HEK293 (cell line): ENCODE data around the gene ZNF446.

Experiments
- CTCF ChIA-PET: fragments of 350-600 bp; formaldehyde crosslinking; extraction: SDS; loops from one replicate; lab custom pipeline; 2021; ENCODE audit warnings: antibody characterized with exemption; lab: Yijun Ruan, JAX
- POLR2A ChIA-PET: fragments of 300-600 bp; formaldehyde crosslinking; extraction: SDS; loops from one replicate; lab custom pipeline; 2020; ENCODE audit warnings: antibody characterized with exemption, inconsistent platforms; lab: Yijun Ruan, JAX
- H3K27ac ChIP-seq: fragments of 200-500 bp; sonication (Bioruptor generic); 2 replicates; pipeline ENCODE4 v1.5.1; 2014; ENCODE audit warnings: low read depth, low read length, control low read depth, inconsistent platforms; ENCODE audit errors: extremely low read depth
- H3K36me3 ChIP-seq, 2 experiments: fragments of 200-500 bp in 1 of 2; sonication (Bioruptor generic) in 1 of 2; 1 replicate in 1 of 2; 2 replicates in 1 of 2; pipeline ENCODE4 v1.5.1; 2014 to 2017; ENCODE audit warnings: inconsistent platforms in 2 of 2, low read length in 2 of 2; ENCODE audit not compliant: control insufficient read depth in 2 of 2, insufficient read depth in 1 of 2
- H3K4me1 ChIP-seq: fragments of 200-500 bp; sonication (Bioruptor generic); 2 replicates; pipeline ENCODE4 v1.5.1; 2014; ENCODE audit warnings: mild to moderate bottlenecking, low read length, inconsistent platforms; ENCODE audit not compliant: control insufficient read depth, insufficient read depth
- H3K4me3 ChIP-seq: 2 replicates; pipeline ENCODE4 v1.5.1; 2011; ENCODE audit warnings: low read depth, mild to moderate bottlenecking, control low read depth, low read length, moderate library complexity
- H3K9me3 ChIP-seq: fragments of 200-500 bp; sonication (Bioruptor generic); 2 replicates; pipeline ENCODE4 v1.5.1; 2014; ENCODE audit warnings: low read depth, low read length, inconsistent platforms; ENCODE audit not compliant: control insufficient read depth, insufficient read depth
- BCL11B ChIP-seq: fragments of 450-650 bp; formaldehyde crosslinking; IDR thresholded peaks from 2 replicates; pipeline ENCODE4 v1.5.1; 2016; ENCODE audit warnings: low read depth, missing biosample characterization, missing genetic modification characterization
- MZF1 ChIP-seq: fragments of 450-650 bp; formaldehyde crosslinking; IDR thresholded peaks from 2 replicates; pipeline ENCODE4 v1.5.1; 2017; ENCODE audit warnings: missing biosample characterization, missing genetic modification characterization, borderline replicate concordance
- OSR2 ChIP-seq: fragments of 450-650 bp; formaldehyde crosslinking; IDR thresholded peaks from 2 replicates; pipeline ENCODE4 v1.5.1; 2016; ENCODE audit warnings: missing biosample characterization, missing genetic modification characterization
- PRDM1 ChIP-seq: fragments of 450-650 bp; formaldehyde crosslinking; IDR thresholded peaks from 2 replicates; pipeline ENCODE4; 2016; ENCODE audit warnings: missing biosample characterization, missing genetic modification characterization
- YY1 ChIP-seq: fragments of 450-650 bp; formaldehyde crosslinking; IDR thresholded peaks from 2 replicates; pipeline ENCODE4 v1.5.1; 2018; ENCODE audit warnings: missing biosample characterization, missing genetic modification characterization
- ZBTB17 ChIP-seq: fragments of 450-650 bp; formaldehyde crosslinking; IDR thresholded peaks from 2 replicates; pipeline ENCODE4 v1.5.1; 2016; ENCODE audit warnings: missing biosample characterization, missing genetic modification characterization
- ZBTB26 ChIP-seq: fragments of 450-650 bp; formaldehyde crosslinking; optimal IDR thresholded peaks from 2 replicates; pipeline ENCODE3; 2016; ENCODE audit warnings: missing biosample characterization, mild to moderate bottlenecking, missing genetic modification characterization
- ZEB2 ChIP-seq: fragments of 450-650 bp; formaldehyde crosslinking; IDR thresholded peaks from 2 replicates; pipeline ENCODE4 v1.5.1; 2016; ENCODE audit warnings: missing biosample characterization, missing genetic modification characterization
- ZFP3 ChIP-seq: fragments of 450-650 bp; formaldehyde crosslinking; IDR thresholded peaks from 2 replicates; pipeline ENCODE4 v1.5.1; 2016; ENCODE audit warnings: low read depth, missing biosample characterization, missing genetic modification characterization
- ZFP41 ChIP-seq: fragments of 450-650 bp; formaldehyde crosslinking; IDR thresholded peaks from 2 replicates; pipeline ENCODE4 v1.5.1; 2016; ENCODE audit warnings: missing biosample characterization, missing genetic modification characterization, borderline replicate concordance
- ZNF114 ChIP-seq: fragments of 450-650 bp; formaldehyde crosslinking; IDR thresholded peaks from 2 replicates; pipeline ENCODE4 v1.5.0; 2017; ENCODE audit warnings: missing biosample characterization, missing genetic modification characterization
- ZNF121 ChIP-seq: fragments of 450-650 bp; formaldehyde crosslinking; IDR thresholded peaks from 2 replicates; pipeline ENCODE4 v1.5.1; 2016; ENCODE audit warnings: missing biosample characterization, missing genetic modification characterization
- ZNF16 ChIP-seq: fragments of 450-650 bp; formaldehyde crosslinking; IDR thresholded peaks from 2 replicates; pipeline ENCODE4 v1.5.1; 2016; ENCODE audit warnings: low read depth, missing biosample characterization, missing genetic modification characterization
- ZNF174 ChIP-seq: fragments of 450-650 bp; formaldehyde crosslinking; IDR thresholded peaks from 2 replicates; pipeline ENCODE4 v1.5.0; 2017; ENCODE audit warnings: missing biosample characterization, mild to moderate bottlenecking, missing genetic modification characterization
- ZNF175 ChIP-seq: fragments of 450-650 bp; formaldehyde crosslinking; IDR thresholded peaks from 2 replicates; pipeline ENCODE4 v1.5.1; 2016; ENCODE audit warnings: missing biosample characterization, missing genetic modification characterization
- ZNF335 ChIP-seq: fragments of 450-650 bp; formaldehyde crosslinking; conservative IDR thresholded peaks from 2 replicates; pipeline ENCODE4 v1.5.1; 2016; ENCODE audit warnings: missing biosample characterization, missing genetic modification characterization
- ZNF514 ChIP-seq: fragments of 450-650 bp; formaldehyde crosslinking; IDR thresholded peaks from 2 replicates; pipeline ENCODE4 v1.5.1; 2016; ENCODE audit warnings: missing biosample characterization, missing genetic modification characterization
- ZNF544 ChIP-seq: fragments of 450-650 bp; formaldehyde crosslinking; IDR thresholded peaks from 2 replicates; pipeline ENCODE4 v1.5.0; 2017; ENCODE audit warnings: missing biosample characterization, missing genetic modification characterization
- ZNF664 ChIP-seq: fragments of 450-650 bp; formaldehyde crosslinking; IDR thresholded peaks from 2 replicates; pipeline ENCODE4 v1.5.1; 2016; ENCODE audit warnings: missing biosample characterization, missing genetic modification characterization
- ZNF701 ChIP-seq: fragments of 450-650 bp; formaldehyde crosslinking; IDR thresholded peaks from 2 replicates; pipeline ENCODE4 v1.5.1; 2016; ENCODE audit warnings: missing biosample characterization, missing genetic modification characterization
- ZNF707 ChIP-seq: fragments of 450-650 bp; formaldehyde crosslinking; IDR thresholded peaks from 2 replicates; pipeline ENCODE4 v1.5.1; 2016; ENCODE audit warnings: missing biosample characterization, missing genetic modification characterization
- ZNF785 ChIP-seq: fragments of 450-650 bp; formaldehyde crosslinking; IDR thresholded peaks from 2 replicates; pipeline ENCODE4 v1.5.1; 2016; ENCODE audit warnings: missing biosample characterization, missing genetic modification characterization
- TF ChIP-seq, protein P1 (sequence below): fragments of 450-650 bp; formaldehyde crosslinking; IDR thresholded peaks from 2 replicates; pipeline ENCODE4 v1.5.1; 2016; ENCODE audit warnings: missing biosample characterization, missing genetic modification characterization
- TF ChIP-seq, protein P2 (sequence below): fragments of 450-650 bp; formaldehyde crosslinking; IDR thresholded peaks from 2 replicates; pipeline ENCODE4 v1.5.1; 2016; ENCODE audit warnings: missing biosample characterization, missing genetic modification characterization
- TF ChIP-seq, protein P3 (sequence below): fragments of 450-650 bp; formaldehyde crosslinking; IDR thresholded peaks from 2 replicates; pipeline ENCODE4 v1.5.1; 2016; ENCODE audit warnings: missing biosample characterization, missing genetic modification characterization

Gene ZNF446

GRCh38 chr19:58477130-58477529 is 978 bp downstream of the ZNF446 start:
- CTCF ChIA-PET = no interaction called here
- Histone ChIP-seq H3K9me3 (no peaks in the 10 kb centered on the region), H3K4me3 (no peak overlapping the region; the same call in 1 of the 2 replicates), H3K36me3 (peaks cover 12 to 56% of the 10 kb centered on the region in 2 experiments)
- POLR2A ChIA-PET = interaction anchor here (1.0 to 1.5 kb wide), 3 partner anchors 26 to 114 kb away, joined by 4 read pairs; partner anchors contain the start of genes ZBTB45, ZNF324B and ZNF497
- TF ChIP-seq MZF1 (no peak), ZEB2 (tag by site-specific recombination) (no peak)
- TF ChIP-seq, all 188 proteins: peak for 0
- Histone ChIP-seq H3K27ac (peak overlapping the region; percentile 69; the same call in 1 of the 2 replicates), H3K4me1 (peaks cover 7% of the 10 kb centered on the region; the same call in 1 of the 2 replicates)

- H3K4me1 ChIP-seq = peaks cover 7% of the 10 kb centered on the region; the same call in 1 of the 2 replicates
- no peak overlapping the region for H3K4me3 ChIP-seq
- H3K36me3 ChIP-seq = peaks cover 10 to 51% of the 10 kb centered on the region in 2 experiments
- no peak overlapping the region for H3K27ac ChIP-seq
- H3K9me3 ChIP-seq = no peaks in the 10 kb centered on the region
- ChIA-PET CTCF (interaction anchor here (0.6 kb wide), 1 partner anchor 32 kb away, joined by 3 read pairs; no protein-coding TSS in a partner anchor), POLR2A (interaction anchor here (1.0 to 1.5 kb wide), 3 partner anchors 26 to 115 kb away, joined by 4 read pairs; partner anchors contain the start of genes ZBTB45, ZNF324B and ZNF497)
- no peak for TF ChIP-seq PRDM1
- no peak for TF ChIP-seq ZNF174
- TF ChIP-seq OSR2 (tag by site-specific recombination) = no peak
- no peak for TF ChIP-seq ZNF121 (tag by site-specific recombination)
- TF ChIP-seq YY1 (tag by site-specific recombination) = no peak
Measured at GRCh38 chr19:58477871-58478270, 1.7 kb downstream of the ZNF446 start.

DNA sequence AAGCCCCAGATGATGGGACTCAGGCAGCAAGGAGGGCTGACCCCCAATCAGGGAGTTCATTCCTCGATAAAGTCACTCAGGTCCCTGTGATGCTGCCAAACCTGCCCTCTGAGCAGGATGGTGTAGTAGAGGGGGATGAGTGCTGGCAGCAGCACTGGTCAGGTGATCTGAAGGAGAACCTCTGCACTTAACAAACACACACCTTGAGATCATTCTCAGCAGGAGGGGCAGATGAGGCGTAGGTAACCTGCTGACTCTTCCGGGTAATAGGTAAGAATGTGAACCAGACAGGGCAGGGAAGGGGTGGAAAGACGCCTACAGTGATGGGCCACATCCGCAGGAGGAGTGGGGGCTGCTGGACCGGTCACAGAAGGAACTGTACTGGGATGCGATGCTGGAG is 3.2 kb downstream of the ZNF446 start:
- Histone ChIP-seq H3K27ac (no peak overlapping the region), H3K9me3 (no peaks in the 10 kb centered on the region), H3K4me1 (peaks cover 7% of the 10 kb centered on the region; the same call in 1 of the 2 replicates), H3K4me3 (no peak overlapping the region), H3K36me3 (peaks cover 4 to 39% of the 10 kb centered on the region in 2 experiments; a peak in 2 of 3 replicates)
- ChIA-PET CTCF (interaction anchor here (0.6 to 0.8 kb wide), 3 partner anchors 8 to 427 kb away, joined by 3 to 8 read pairs (median 4); no protein-coding TSS in a partner anchor), POLR2A (interaction anchor here (1.0 kb wide), 2 partner anchors 65 to 117 kb away, joined by 3 read pairs; partner anchors contain the start of genes TRIM28 and ZNF497)
- TF ChIP-seq, protein P1, sequence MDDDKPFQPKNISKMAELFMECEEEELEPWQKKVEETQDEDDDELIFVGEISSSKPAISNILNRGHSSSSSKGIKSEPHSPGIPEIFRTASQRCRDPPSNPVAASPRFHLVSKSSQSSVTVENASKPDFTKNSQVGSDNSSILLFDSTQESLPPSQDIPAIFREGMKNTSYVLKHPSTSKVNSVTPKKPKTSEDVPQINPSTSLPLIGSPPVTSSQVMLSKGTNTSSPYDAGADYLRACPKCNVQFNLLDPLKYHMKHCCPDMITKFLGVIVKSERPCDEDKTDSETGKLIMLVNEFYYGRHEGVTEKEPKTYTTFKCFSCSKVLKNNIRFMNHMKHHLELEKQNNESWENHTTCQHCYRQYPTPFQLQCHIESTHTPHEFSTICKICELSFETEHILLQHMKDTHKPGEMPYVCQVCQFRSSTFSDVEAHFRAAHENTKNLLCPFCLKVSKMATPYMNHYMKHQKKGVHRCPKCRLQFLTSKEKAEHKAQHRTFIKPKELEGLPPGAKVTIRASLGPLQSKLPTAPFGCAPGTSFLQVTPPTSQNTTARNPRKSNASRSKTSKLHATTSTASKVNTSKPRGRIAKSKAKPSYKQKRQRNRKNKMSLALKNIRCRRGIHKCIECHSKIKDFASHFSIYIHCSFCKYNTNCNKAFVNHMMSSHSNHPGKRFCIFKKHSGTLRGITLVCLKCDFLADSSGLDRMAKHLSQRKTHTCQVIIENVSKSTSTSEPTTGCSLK (tag by site-specific recombination) = no peak
- TF ChIP-seq ZNF701 (tag by site-specific recombination) (no peak), ZNF16 (tag by site-specific recombination) (no peak), ZFP3 (tag by site-specific recombination) (no peak), ZNF514 (no peak), ZNF664 (tag by site-specific recombination) (no peak), ZBTB26 (tag by site-specific recombination) (no peak), ZFP41 (tag by site-specific recombination) (no peak), BCL11B (tag by site-specific recombination) (no peak), ZNF707 (tag by site-specific recombination) (no peak), ZNF335 (no peak), ZNF544 (no peak), ZNF175 (tag by site-specific recombination) (no peak), ZNF114 (no peak), ZBTB17 (no peak), ZNF785 (tag by site-specific recombination) (no peak)
- TF ChIP-seq, protein P2, sequence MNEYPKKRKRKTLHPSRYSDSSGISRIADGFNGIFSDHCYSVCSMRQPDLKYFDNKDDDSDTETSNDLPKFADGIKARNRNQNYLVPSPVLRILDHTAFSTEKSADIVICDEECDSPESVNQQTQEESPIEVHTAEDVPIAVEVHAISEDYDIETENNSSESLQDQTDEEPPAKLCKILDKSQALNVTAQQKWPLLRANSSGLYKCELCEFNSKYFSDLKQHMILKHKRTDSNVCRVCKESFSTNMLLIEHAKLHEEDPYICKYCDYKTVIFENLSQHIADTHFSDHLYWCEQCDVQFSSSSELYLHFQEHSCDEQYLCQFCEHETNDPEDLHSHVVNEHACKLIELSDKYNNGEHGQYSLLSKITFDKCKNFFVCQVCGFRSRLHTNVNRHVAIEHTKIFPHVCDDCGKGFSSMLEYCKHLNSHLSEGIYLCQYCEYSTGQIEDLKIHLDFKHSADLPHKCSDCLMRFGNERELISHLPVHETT (tag by site-specific recombination) = no peak
- TF ChIP-seq, protein P3, sequence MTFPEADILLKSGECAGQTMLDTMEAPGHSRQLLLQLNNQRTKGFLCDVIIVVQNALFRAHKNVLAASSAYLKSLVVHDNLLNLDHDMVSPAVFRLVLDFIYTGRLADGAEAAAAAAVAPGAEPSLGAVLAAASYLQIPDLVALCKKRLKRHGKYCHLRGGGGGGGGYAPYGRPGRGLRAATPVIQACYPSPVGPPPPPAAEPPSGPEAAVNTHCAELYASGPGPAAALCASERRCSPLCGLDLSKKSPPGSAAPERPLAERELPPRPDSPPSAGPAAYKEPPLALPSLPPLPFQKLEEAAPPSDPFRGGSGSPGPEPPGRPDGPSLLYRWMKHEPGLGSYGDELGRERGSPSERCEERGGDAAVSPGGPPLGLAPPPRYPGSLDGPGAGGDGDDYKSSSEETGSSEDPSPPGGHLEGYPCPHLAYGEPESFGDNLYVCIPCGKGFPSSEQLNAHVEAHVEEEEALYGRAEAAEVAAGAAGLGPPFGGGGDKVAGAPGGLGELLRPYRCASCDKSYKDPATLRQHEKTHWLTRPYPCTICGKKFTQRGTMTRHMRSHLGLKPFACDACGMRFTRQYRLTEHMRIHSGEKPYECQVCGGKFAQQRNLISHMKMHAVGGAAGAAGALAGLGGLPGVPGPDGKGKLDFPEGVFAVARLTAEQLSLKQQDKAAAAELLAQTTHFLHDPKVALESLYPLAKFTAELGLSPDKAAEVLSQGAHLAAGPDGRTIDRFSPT (tag by site-specific recombination) = no peak
